Cardiac fibroblast (primary cell): ENCODE results near the gene KRT4.
"Not testable (repeated sequence)": the region's sequence is repeated elsewhere in the genome, so short reads cannot be mapped to it uniquely, and the experiment has no call there.

ENCODE experiments used
- DNase-seq, 2 donors: peaks; one replicate each; pipeline versions ENCODE4 v3.0.0 to v3.0.0-alpha.2; 2010; ENCODE audit warnings: low read depth in 2 of 2
- H3K4me3 ChIP-seq, 2 donors: replicated peaks in 1 of 2; 1 replicate in 1 of 2; 2 replicates in 1 of 2; pipeline ENCODE4 v1.5.1; 2011; ENCODE audit warnings: low read depth in 2 of 2, low read length in 2 of 2, mild to moderate bottlenecking in 2 of 2, moderate library complexity in 1 of 2
- TF ChIP-seq, protein P1 (sequence below): IDR thresholded peaks from one replicate; pipeline ENCODE4 v1.5.1; 2011; ENCODE audit warnings: low read depth, mild to moderate bottlenecking, low read length, inconsistent platforms

KRT4 gene

DNA sequence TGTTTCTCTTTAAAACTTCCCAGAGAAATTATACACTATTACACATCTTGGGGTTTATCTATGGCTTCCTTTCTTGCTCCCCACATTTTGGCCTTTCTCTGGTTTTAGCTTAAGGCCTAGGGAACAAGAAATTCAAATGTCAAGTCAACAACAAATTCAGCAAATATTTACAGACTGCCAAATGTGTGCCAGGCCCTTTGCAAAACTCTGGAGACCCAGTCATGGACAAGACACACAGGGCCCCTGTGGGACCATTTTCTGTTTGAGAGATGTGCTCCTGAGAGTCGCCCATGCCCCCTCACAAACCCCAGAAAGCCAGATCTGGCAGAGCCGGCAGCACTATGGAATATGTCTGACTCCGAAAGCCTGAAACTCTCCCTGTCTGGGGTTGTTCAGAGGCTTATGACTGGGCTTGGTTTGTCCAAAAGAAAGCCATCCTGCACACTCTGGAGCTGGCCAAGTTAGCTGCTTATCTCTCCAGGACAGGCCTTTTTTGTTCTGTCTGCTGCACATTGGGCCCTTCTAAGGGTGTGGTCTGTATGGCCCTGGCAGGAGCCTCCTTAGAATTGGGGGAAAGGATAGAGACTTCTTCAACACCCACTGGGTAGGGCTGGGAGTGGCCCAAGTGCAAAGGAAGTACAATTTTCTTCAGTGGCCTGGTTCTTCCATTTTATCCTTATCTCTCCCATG is 16.9 kb downstream of the KRT4 start:
- TF ChIP-seq, protein P1, sequence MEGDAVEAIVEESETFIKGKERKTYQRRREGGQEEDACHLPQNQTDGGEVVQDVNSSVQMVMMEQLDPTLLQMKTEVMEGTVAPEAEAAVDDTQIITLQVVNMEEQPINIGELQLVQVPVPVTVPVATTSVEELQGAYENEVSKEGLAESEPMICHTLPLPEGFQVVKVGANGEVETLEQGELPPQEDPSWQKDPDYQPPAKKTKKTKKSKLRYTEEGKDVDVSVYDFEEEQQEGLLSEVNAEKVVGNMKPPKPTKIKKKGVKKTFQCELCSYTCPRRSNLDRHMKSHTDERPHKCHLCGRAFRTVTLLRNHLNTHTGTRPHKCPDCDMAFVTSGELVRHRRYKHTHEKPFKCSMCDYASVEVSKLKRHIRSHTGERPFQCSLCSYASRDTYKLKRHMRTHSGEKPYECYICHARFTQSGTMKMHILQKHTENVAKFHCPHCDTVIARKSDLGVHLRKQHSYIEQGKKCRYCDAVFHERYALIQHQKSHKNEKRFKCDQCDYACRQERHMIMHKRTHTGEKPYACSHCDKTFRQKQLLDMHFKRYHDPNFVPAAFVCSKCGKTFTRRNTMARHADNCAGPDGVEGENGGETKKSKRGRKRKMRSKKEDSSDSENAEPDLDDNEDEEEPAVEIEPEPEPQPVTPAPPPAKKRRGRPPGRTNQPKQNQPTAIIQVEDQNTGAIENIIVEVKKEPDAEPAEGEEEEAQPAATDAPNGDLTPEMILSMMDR, result no peak
- H3K4me3 ChIP-seq, result no peak overlapping the region
- no peak for DNase-seq

DNA sequence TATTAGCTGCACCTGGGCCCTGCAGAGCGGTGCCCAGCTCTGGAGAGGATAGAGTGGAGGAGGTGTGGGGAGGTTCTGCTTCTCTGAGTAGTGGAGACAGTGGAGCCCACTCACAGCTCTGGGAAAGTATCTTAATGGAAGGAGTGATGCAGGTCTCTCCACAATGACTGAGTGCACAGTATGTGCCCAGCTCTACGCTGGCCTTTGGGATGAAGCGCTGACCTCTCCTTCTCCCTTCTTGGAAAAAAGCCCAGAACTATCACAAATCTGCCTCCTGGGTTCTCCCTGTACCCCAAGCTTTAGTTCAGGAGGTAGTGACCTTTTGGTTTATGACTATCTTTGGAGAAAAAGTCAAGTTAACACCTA is 17.5 kb downstream of the KRT4 start:
- DNase-seq, result no peak
- no peak overlapping the region for H3K4me3 ChIP-seq
- TF ChIP-seq, protein P1, result no peak

DNA sequence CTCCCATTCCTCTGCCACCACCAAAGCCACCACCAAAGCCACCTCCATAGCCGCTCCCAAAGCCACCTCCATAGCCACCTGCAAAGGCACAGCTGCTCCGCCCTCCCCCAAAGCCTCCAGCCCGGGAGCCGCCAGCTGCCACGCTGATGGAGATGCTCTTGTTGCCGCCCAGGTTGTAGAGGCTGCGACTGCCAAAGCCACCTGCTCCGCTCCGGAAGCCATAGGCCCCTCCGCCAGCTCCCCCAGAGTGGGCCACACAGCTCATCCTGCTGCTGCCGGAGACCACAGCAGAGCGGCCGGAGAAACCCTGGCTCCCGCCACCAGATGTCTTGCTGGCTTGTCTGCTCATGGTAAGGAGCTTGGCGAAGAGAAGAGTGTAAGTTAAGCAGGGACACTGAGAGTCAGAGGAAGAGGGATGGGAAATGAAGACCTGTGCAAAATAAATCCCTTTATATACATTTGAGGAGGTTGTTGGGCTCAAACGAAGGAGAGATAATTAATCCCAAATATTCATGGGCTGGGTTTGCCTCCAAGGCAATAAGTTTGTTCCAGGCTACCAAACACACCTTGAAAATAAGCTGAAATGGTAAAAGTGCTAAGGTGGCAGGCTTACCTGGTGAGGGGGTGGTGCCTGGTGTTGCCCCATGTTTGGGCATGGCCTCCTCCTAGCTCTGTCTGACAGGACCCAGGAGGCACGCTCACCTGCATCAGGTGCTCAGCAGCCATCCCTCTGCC is 18.1 kb downstream of the KRT4 start, which contains the start of gene KRT3:
TSS of gene KRT3 (minus strand) at position 424 of the 735 bp plus-strand sequence. CDS start at position 349, 75 bp downstream.
- TF ChIP-seq, protein P1, result no peak
- no peak within 1 kb of the TSS for H3K4me3 ChIP-seq
- DNase-seq, result no peak

DNA sequence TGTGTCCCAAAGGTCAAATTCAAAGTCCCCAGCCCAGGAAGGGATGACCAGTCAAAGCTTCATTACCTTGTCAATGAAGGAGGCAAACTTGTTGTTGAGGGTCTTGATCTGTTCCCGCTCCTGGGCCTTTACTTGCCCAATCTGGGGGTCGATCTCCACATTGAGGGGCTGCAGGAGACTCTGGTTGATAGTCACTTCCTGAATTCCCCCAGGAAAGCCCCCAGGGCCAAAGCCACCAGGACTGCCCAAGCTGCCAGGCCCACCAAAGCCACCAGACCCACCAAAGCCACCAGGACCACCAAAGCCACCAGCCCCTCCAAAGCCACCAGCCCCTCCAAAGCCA is 18.6 kb downstream of the KRT4 start:
- not testable (repeated sequence) for DNase-seq, H3K4me3 ChIP-seq

DNA sequence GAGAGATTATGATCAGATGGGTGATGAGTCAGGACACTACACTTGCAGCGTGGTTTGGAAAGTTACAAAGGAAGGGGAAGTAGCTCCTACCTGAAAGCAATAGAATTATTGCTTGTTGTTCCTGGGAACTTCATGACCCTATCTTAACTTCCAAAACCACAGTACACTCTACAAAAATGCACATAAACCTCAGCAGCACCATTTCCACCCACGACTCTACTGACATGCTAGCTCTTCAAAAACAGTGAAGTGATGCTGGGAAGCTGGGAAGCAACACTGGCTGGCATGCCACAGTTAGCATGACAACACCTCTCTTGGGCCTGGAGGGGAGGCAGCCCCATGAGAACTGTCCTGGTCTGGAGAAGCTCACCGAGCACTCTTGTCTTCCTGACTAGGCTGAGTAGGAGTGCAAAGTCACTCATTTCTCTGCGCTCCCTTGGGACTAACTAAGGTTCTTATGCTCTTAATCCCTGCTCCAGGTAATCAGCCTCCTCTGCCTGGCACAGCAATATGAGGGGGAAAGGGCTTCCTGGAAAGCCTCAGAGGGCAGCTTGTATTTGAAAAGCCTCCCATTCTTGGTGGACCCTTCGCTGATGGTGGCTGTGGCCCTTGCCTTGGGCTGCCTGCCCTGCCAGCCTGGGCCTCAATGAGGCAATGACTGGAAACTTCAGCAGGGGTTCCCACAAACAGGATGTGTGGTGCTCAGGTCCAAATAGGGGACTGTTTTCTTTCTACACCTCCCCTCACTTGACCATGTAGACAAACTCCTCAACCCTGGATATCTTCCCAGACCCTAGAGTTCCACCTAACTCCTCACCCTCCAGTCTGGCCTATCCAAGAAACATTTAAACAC is 19.2 kb downstream of the KRT4 start:
- H3K4me3 ChIP-seq, result no peak overlapping the region
- DNase-seq, result no peak
- TF ChIP-seq, protein P1, result no peak

DNA sequence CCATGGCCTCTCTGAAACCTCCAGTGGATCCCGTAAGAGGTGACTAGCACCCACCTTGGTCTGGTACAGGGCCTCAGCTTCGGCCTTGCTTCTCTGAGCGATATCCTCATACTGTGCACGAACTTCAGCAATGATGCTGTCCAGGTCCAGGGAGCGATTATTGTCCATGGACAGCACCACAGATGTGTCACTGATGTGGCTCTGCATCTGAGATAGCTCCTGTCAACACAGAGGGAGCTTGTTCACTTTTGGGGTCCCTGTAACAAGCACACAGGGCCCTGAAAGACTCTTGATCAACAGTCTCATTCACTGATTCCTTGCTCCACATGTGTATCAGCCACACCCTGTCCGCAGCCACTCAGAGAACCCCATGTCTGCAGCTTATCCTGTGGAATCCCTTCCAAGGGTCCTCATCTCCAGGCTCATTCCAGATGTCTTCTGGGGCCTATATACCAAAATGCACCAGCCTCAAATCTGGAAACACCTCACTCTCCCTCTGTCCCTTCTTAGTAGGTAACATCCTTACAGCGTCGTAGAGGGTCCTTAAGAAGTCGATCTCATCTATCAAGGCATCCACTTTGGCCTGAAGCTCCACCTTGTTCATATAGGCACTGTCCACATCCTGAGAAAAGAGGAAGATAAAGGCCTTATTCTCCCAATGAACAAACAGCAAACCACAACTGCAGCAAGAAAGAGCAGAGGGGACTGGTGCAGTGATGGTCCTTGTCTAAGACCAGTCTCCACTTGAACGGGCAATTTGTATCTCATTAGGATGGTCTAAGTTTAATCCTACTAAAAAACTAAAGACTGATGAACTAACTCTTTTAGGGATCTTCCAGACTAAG is 21.5 kb downstream of the KRT4 start:
- no peak for DNase-seq
- H3K4me3 ChIP-seq, result no peak overlapping the region
- TF ChIP-seq, protein P1, result no peak
